Duodenal mucosa (tissue), 2 donors: Measurements from ENCODE around the gene HLCS.

Experiments
- H3K27ac ChIP-seq: one replicate; pipeline ENCODE4 v1.7.0; 2013; ENCODE audit warnings: low read depth, low read length
- H3K27me3 ChIP-seq, 2 donors: one replicate each; pipeline ENCODE4 v1.7.0; 2013; ENCODE audit warnings: low read length in 2 of 2, control low read depth in 1 of 2; ENCODE audit not compliant: insufficient read depth in 2 of 2, control insufficient read depth in 1 of 2
- H3K36me3 ChIP-seq, 2 donors: one replicate each; pipeline ENCODE4 v1.7.0; 2013; ENCODE audit warnings: low read length in 2 of 2, control low read depth in 1 of 2; ENCODE audit not compliant: insufficient read depth in 2 of 2, control insufficient read depth in 1 of 2
- H3K4me1 ChIP-seq, 2 donors: one replicate each; pipeline ENCODE4 v1.7.0; 2013; ENCODE audit warnings: low read length in 2 of 2, control low read depth in 1 of 2; ENCODE audit not compliant: insufficient read depth in 2 of 2, control insufficient read depth in 1 of 2
- H3K4me3 ChIP-seq, 2 donors: one replicate each; pipeline ENCODE4 v1.7.0; 2013; ENCODE audit warnings: low read length in 2 of 2, low read depth in 1 of 2
- H3K9ac ChIP-seq, 2 donors: one replicate each; pipeline ENCODE4 v1.7.0; 2013; ENCODE audit warnings: low read length in 2 of 2, low read depth in 1 of 2
- H3K9me3 ChIP-seq, 2 donors: one replicate each; pipeline ENCODE4 v1.7.0; 2013; ENCODE audit warnings: low read length in 2 of 2, control low read depth in 1 of 2; ENCODE audit not compliant: control insufficient read depth in 1 of 2

The HLCS gene

GRCh38 chr21:36751383-36751782 is 215.1 kb downstream of the HLCS start:
- H3K27ac ChIP-seq, result no peak overlapping the region
- H3K9ac ChIP-seq, result no peak overlapping the region
- H3K4me1 ChIP-seq, result peaks cover 8 to 9% of the 10 kb centered on the region in 2 donors
- peaks cover 0 to 4% of the 10 kb centered on the region in 2 donors for H3K27me3 ChIP-seq
- H3K4me3 ChIP-seq, result no peak overlapping the region
- no peaks in the 10 kb centered on the region for H3K9me3 ChIP-seq
- peaks cover 4 to 10% of the 10 kb centered on the region in 2 donors for H3K36me3 ChIP-seq

GRCh38 chr21:36750576-36750959 is 215.9 kb downstream of the HLCS start:
- Histone ChIP-seq H3K27ac (no peak overlapping the region), H3K4me3 (no peak overlapping the region), H3K4me1 (peaks cover 8 to 9% of the 10 kb centered on the region in 2 donors), H3K9me3 (no peaks in the 10 kb centered on the region), H3K27me3 (peaks cover 0 to 4% of the 10 kb centered on the region in 2 donors), H3K36me3 (peaks cover under 1 to 7% of the 10 kb centered on the region in 2 donors), H3K9ac (no peak overlapping the region)

GRCh38 chr21:36749935-36750575 is 216.4 kb downstream of the HLCS start:
- no peak overlapping the region for H3K4me3 ChIP-seq
- H3K36me3 ChIP-seq, result peaks cover 0 to 5% of the 10 kb centered on the region in 2 donors
- H3K27ac ChIP-seq, result no peak overlapping the region
- H3K4me1 ChIP-seq, result peaks cover 11 to 12% of the 10 kb centered on the region in 2 donors
- H3K9ac ChIP-seq, result no peak overlapping the region
- H3K9me3 ChIP-seq, result no peaks in the 10 kb centered on the region
- H3K27me3 ChIP-seq, result peaks cover 0 to 4% of the 10 kb centered on the region in 2 donors

- Histone ChIP-seq H3K27me3 (peaks cover 0 to 4% of the 10 kb centered on the region in 2 donors), H3K9me3 (no peaks in the 10 kb centered on the region), H3K4me1 (peaks cover 16 to 19% of the 10 kb centered on the region in 2 donors), H3K27ac (no peak overlapping the region), H3K4me3 (peak overlapping the region; percentile 51 to 54), H3K9ac (no peak overlapping the region), H3K36me3 (no peaks in the 10 kb centered on the region)
Measured at GRCh38 chr21:36747815-36748383, 218.6 kb downstream of the HLCS start.

GRCh38 chr21:36747041-36747814 is 219.2 kb downstream of the HLCS start:
- Histone ChIP-seq H3K36me3 (no peaks in the 10 kb centered on the region), H3K4me3 (peak overlapping the region; percentile 43 to 53), H3K9me3 (no peaks in the 10 kb centered on the region), H3K27me3 (peaks cover 0 to 4% of the 10 kb centered on the region in 2 donors), H3K4me1 (peaks cover 16 to 19% of the 10 kb centered on the region in 2 donors), H3K27ac (no peak overlapping the region), H3K9ac (no peak overlapping the region)

GRCh38 chr21:36745459-36745858 is 221.0 kb downstream of the HLCS start:
- H3K36me3 ChIP-seq, result no peaks in the 10 kb centered on the region
- no peak overlapping the region for H3K27ac ChIP-seq
- H3K9me3 ChIP-seq, result no peaks in the 10 kb centered on the region
- peaks cover 16 to 19% of the 10 kb centered on the region in 2 donors for H3K4me1 ChIP-seq
- no peak overlapping the region for H3K4me3 ChIP-seq
- peaks cover 0 to 4% of the 10 kb centered on the region in 2 donors for H3K27me3 ChIP-seq
- H3K9ac ChIP-seq, result no peak overlapping the region

- peaks cover 0 to 4% of the 10 kb centered on the region in 2 donors for H3K27me3 ChIP-seq
- no peaks in the 10 kb centered on the region for H3K9me3 ChIP-seq
- no peak overlapping the region for H3K9ac ChIP-seq
- no peaks in the 10 kb centered on the region for H3K36me3 ChIP-seq
- H3K4me1 ChIP-seq, result peaks cover 16 to 19% of the 10 kb centered on the region in 2 donors
- H3K4me3 ChIP-seq, result peak overlapping the region; percentile 10 to 28
- H3K27ac ChIP-seq, result no peak overlapping the region
Measured at GRCh38 chr21:36744560-36745231, 221.8 kb downstream of the HLCS start.

- H3K27me3 ChIP-seq, result peaks cover 0 to 4% of the 10 kb centered on the region in 2 donors
- no peak overlapping the region for H3K9ac ChIP-seq
- H3K4me3 ChIP-seq, result peak overlapping the region; percentile 10 to 28
- H3K36me3 ChIP-seq, result no peaks in the 10 kb centered on the region
- no peak overlapping the region for H3K27ac ChIP-seq
- H3K9me3 ChIP-seq, result no peaks in the 10 kb centered on the region
- peaks cover 16 to 19% of the 10 kb centered on the region in 2 donors for H3K4me1 ChIP-seq
Measured at GRCh38 chr21:36744190-36744559, 222.3 kb downstream of the HLCS start.

GRCh38 chr21:36743446-36743845 is 223.0 kb downstream of the HLCS start:
- Histone ChIP-seq H3K36me3 (no peaks in the 10 kb centered on the region), H3K9ac (no peak overlapping the region), H3K4me1 (peaks cover 16 to 19% of the 10 kb centered on the region in 2 donors), H3K9me3 (no peaks in the 10 kb centered on the region), H3K4me3 (no peak overlapping the region), H3K27me3 (peaks cover 0 to 4% of the 10 kb centered on the region in 2 donors), H3K27ac (no peak overlapping the region)
